ENCODE data around the gene NTM.
"Not testable (repeated sequence)": the region's sequence is repeated elsewhere in the genome, so short reads cannot be mapped to it uniquely, and the experiment has no call there.

Gene NTM

GRCh38 chr11:131370090-131370751 lies at the start of gene NTM:
Gene NTM, plus strand, starts transcription at chr11:131370615.
- DNase-seq: no peak

GRCh38 chr11:131324921-131325570 lies 45.4 kb upstream of the NTM start:
- no peak for DNase-seq

- DNase-seq: no peak
Observed at GRCh38 chr11:131326829-131327228, 43.6 kb upstream of the NTM start.

GRCh38 chr11:131327421-131327820 lies 43.0 kb upstream of the NTM start:
- DNase-seq: no peak

GRCh38 chr11:131328843-131329242 lies 41.6 kb upstream of the NTM start:
- DNase-seq: no peak

GRCh38 chr11:131331010-131331409 lies 39.4 kb upstream of the NTM start:
- DNase-seq: no peak

GRCh38 chr11:131331546-131331945 lies 38.9 kb upstream of the NTM start:
- DNase-seq: no peak

- no peak for DNase-seq
Observed at GRCh38 chr11:131334601-131335000, 35.8 kb upstream of the NTM start.

GRCh38 chr11:131341900-131342299 lies 28.5 kb upstream of the NTM start:
- not testable (repeated sequence) for DNase-seq

- not testable (repeated sequence) for DNase-seq
Observed at GRCh38 chr11:131342442-131342841, 28.0 kb upstream of the NTM start.

- DNase-seq: no peak
Observed at GRCh38 chr11:131345406-131345805, 25.0 kb upstream of the NTM start.

GRCh38 chr11:131349368-131350086 lies 20.9 kb upstream of the NTM start:
- DNase-seq: no peak

- DNase-seq: no peak
Observed at GRCh38 chr11:131350872-131351271, 19.5 kb upstream of the NTM start.

- no peak for DNase-seq
Observed at GRCh38 chr11:131351848-131352247, 18.6 kb upstream of the NTM start.

- no peak for DNase-seq
Observed at GRCh38 chr11:131353766-131354165, 16.6 kb upstream of the NTM start.

- no peak for DNase-seq
Observed at GRCh38 chr11:131354251-131354701, 16.1 kb upstream of the NTM start.

GRCh38 chr11:131356206-131356605 lies 14.2 kb upstream of the NTM start:
- DNase-seq: no peak

GRCh38 chr11:131365329-131365930 lies 5.0 kb upstream of the NTM start:
- DNase-seq: no peak

- no peak for DNase-seq
Observed at GRCh38 chr11:131370901-131371790, 731 bp downstream of the NTM start.

- DNase-seq: no peak
Observed at GRCh38 chr11:131371791-131372104, 1.3 kb downstream of the NTM start.

- DNase-seq: no peak
Observed at GRCh38 chr11:131372234-131372962, 2.0 kb downstream of the NTM start.

All from stimulated activated CD4-positive, alpha-beta T cell treated with anti-CD3 and anti-CD28 coated beads, Interleukin-1b, Interleukin-23, amount 100 ng/mL, for 48 hours (primary cell).